Bronchial epithelial cell (primary cell): ENCODE data around the gene NSFL1C. TPM values are rescaled to one million over a fixed set of nuclear protein-coding genes. Genes with fewer than 3 reads are reported as not detected.

Source experiments
- DNase-seq: peaks from one replicate; pipeline ENCODE4 v3.0.0-alpha.2; 2010; ENCODE audit warnings: low read depth
- FAIRE-seq: peaks from 2 replicates; lab custom pipeline; 2011; peaks lifted over from hg19 to GRCh38; lab: Jason Lieb, UNC
- H3K27me3 ChIP-seq: 2 replicates; pipeline ENCODE4 v1.5.1; 2011; ENCODE audit warnings: low read length; ENCODE audit not compliant: control insufficient read depth, insufficient read depth
- H3K36me3 ChIP-seq: 2 replicates; pipeline ENCODE4 v1.5.1; 2011; ENCODE audit warnings: low read length; ENCODE audit not compliant: control insufficient read depth, insufficient read depth
- H3K4me3 ChIP-seq: 2 replicates; pipeline ENCODE4 v1.5.1; 2011; ENCODE audit warnings: mild to moderate bottlenecking, low read depth, low read length, control low read depth
- CTCF ChIP-seq: IDR thresholded peaks from 2 replicates; pipeline ENCODE4 v1.5.1; 2011; ENCODE audit warnings: mild to moderate bottlenecking, moderate library complexity, low read length, control low read depth, inconsistent platforms; ENCODE audit not compliant: insufficient read depth, severe bottlenecking
- total RNA-seq: library from RNA; depleted of rRNA; stranded (reverse); fragments of >200 nt; gene quantifications from 2 replicates; pipeline ENCODE4 v1.2.1, GENCODE V29; 2014

NSFL1C gene
- total RNA-seq, 1 donor from 2014 or later = 19.7 TPM

DNA sequence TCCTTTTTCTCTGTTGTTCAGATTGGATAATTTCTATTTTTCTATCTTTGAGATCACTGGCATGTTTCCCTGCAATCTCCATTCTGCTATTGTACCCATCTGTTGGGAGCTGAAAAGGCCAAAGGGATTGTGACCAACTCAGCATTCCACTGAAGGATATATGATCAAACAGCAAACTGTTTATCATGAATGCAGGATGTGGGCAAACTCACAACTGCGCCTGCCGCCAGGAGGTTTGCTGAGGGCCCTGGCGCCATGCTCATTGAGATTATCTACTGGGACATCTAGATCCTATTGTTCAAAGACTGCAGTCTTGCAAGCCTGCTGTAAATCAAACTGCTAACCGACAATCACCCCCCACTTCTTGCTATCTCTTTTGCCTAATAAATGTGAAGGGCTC, 69.9 kb downstream of the NSFL1C start:
- DNase-seq = no peak
- no peak for FAIRE-seq
- no peak for TF ChIP-seq CTCF
- Histone ChIP-seq H3K4me3 (no peak overlapping the region), H3K27me3 (no peaks in the 10 kb centered on the region), H3K36me3 (no peaks in the 10 kb centered on the region)

- Histone ChIP-seq H3K4me3 (no peak overlapping the region), H3K27me3 (no peaks in the 10 kb centered on the region), H3K36me3 (no peaks in the 10 kb centered on the region)
- no peak for FAIRE-seq
- TF ChIP-seq CTCF = no peak
- DNase-seq = peak; percentile 50
Observed at GRCh38 chr20:1396264-1396663, 70.4 kb downstream of the NSFL1C start.

DNA sequence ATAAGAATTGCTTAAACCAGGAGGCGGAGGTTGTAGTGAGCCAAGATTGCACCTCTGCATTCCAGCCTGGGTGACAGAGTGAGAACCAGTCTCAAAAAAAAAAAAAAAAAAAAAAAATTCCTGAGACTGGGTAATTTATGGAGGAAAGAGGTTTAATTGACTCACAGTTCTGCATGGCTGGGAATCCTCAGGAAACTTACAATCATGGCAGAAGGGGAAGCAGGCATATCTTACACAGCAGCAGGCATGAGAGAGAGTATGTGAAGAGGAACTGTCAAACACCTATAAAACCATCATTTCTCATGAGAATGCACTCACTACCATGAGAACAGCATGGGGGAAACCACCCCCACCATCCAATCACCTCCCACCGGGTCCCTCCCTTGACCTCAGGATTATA, 72.0 kb downstream of the NSFL1C start:
- Histone ChIP-seq H3K27me3 (no peaks in the 10 kb centered on the region), H3K4me3 (no peak overlapping the region), H3K36me3 (peaks cover 6% of the 10 kb centered on the region)
- FAIRE-seq (no peak), DNase-seq (no peak)
- no peak for TF ChIP-seq CTCF

DNA sequence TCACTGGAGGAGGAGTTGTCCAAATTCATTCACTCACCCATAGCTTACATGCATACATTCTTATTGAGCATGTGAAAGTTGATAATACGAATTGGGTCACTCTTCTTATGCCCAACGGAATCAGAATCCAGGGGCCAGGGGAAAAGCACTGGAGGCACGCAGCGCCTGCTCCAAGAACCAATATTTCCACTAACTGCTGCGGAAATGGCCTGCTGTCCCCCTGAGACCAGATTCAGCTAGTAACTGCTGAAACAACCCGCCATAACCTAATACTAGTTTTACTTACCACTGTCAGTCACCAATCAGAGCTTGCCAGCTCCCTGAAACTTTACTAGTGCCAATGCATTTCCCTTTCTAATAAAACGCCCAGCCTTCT, 73.2 kb downstream of the NSFL1C start:
- no peak for FAIRE-seq
- peak overlapping the region; percentile 70 for H3K4me3 ChIP-seq
- no peak for TF ChIP-seq CTCF
- H3K27me3 ChIP-seq = no peaks in the 10 kb centered on the region
- peaks cover 8% of the 10 kb centered on the region for H3K36me3 ChIP-seq
- DNase-seq = no peak

DNA sequence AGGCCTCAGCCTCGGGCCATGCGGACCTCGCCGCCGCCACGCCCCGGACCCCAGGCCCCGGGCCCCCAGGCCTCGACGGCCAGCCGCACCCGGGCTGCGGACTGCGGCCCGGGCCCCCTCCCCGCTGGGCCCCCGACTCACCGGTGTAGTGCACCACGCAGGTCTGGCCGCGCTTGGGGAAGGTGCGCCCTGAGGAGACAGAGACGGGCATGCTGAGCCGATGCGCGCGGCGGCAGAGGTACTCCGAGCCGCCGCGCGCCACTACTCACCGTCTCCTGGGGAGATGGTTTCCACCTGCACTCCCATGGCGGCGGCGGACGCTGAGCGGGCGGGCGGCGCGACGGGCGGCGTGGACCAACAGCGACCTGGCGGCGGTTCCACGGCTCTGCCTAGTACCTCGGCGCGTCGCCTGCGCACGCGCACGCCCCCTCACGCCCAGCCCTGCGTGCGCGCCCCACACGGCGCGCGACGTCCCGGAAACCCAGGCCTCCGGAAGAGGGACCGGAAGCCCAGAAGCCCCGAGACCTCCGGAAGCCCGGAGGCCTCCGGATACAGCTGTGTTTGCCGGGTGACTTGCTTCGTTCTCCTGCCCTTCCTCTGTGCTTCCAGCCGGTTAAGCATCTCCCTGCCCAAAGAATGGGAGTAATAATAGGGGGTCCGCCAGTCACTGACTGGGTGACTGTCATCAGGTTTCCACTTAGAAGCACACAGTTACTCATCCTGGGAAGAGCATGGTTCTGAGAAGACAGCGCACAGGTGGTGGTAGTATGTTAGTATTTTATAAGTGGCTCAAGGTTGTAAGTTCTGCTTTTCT, 73.7 kb downstream of the NSFL1C start, which contains the start of gene FKBP1A:
Gene FKBP1A, minus strand, starts transcription at position 362 of the 814 bp plus-strand sequence. Its CDS starts 56 bp downstream, at position 306.
- H3K36me3 ChIP-seq = peaks cover 8% of the 10 kb centered on the region
- TF ChIP-seq CTCF = peak; percentile 14
- peak within 1 kb of the TSS; percentile 70 for H3K4me3 ChIP-seq
- FAIRE-seq (no peak), DNase-seq (peak; percentile 74)
- no peaks in the 10 kb centered on the region for H3K27me3 ChIP-seq

- FAIRE-seq (no peak), DNase-seq (no peak)
- no peaks in the 10 kb centered on the region for H3K27me3 ChIP-seq
- H3K36me3 ChIP-seq = peaks cover 8% of the 10 kb centered on the region
- H3K4me3 ChIP-seq = peak overlapping the region; percentile 70
- TF ChIP-seq CTCF = no peak
Observed at GRCh38 chr20:1392443-1392692, 74.3 kb downstream of the NSFL1C start.
